GM19025 (cell line): Measurements from ENCODE around the gene ITGA6.
"Not testable (repeated sequence)": the region's sequence is repeated elsewhere in the genome, so short reads cannot be mapped to it uniquely, and the experiment has no call there.

Experiments
- ATAC-seq: cut with Tn5 transposase; IDR thresholded peaks from one replicate; pipeline ENCODE4 v1.9.1; 2021; ENCODE audit warnings: mild to moderate bottlenecking, low read depth, moderate library complexity; ENCODE audit not compliant: unreplicated experiment

ITGA6 gene

DNA sequence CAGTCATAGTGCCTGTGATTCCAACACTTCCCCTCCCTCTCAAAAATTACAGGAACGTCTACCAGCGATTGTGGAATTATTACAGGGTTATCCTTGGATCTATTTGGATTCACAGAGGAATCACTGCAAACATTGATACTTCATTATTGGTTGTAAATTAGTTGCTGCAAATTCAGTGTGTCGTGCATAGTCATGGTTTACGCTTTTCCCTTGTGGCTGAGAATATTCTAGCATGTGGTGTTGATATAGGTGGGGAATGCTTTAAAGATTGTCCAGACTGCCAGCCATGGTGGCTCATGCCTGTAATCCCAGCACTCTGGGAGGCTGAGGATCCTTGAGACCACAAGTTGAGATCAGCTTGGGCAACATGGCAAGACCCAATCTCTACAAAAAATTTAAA lies 79.8 kb downstream of the ITGA6 start:
- no peak for ATAC-seq

DNA sequence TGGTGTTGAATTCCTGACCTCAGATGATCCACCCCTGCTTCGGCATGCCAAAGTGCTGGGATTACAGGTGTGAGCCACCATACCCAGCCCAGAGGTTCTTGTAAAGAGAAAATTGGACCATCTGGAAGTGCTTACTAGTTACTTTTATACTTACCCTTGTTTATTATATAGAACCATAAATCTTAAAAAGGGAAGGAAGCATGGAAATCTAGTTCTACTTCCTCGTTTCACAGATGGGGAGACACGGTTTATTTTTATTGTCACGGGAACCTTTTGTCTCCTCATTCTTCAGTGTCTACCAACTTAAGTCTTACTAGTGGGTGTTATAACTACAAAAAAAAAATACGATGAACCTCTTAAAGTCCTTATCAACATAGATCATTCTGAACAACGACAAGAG lies 82.7 kb downstream of the ITGA6 start:
- no peak for ATAC-seq

DNA sequence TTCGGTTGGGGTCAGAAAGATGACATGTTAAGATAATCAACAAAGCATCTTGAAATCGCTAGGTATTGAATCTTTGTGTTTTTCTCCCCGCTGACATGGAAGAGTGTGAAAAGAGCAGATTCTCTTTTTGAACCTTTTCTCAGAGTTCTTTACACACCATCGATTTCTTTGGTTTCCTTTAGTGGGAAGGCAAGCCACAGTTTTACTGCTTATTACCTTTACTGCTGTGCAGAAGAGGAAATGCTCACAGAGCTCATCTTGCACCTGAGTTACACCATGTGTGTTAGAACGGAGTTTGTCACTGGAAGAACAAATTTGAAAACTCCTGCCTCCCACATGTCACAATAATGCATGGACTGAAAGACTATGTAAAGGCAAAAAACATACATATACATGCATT lies 83.2 kb downstream of the ITGA6 start:
- ATAC-seq = no peak

DNA sequence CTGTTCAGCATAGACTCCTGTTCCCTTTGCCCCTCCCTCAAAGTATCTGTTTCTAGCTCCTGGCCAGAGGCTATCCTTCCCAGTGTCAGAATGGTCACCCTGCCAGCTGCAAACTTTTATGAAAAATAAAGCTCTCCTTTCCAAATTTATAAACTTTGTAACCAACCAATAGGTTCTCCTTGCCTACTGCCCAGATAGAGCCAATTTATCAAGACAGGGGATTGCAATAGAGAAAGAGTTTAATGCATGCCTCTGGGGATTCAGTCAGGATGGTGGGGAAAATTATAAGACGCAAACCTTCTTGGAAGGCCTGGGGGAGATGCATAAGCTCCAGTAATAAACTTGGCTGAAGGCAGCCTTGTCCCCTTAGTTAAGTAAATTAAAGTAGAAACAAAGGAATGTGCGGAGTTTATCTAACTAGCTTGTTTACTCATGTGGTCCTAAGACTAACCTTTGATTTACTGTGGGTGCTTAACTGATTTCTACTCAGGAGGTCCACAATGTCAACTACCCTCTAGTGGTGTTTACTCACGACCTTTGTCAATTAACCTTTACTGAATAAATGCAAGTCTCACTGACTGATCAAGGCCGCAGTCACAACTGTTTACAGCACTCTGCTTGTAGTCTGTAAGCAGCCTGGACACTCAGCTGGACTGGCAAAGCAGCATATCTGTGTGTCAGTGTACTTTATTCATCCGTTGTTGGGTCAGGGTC lies 85.6 kb downstream of the ITGA6 start:
- no peak for ATAC-seq

DNA sequence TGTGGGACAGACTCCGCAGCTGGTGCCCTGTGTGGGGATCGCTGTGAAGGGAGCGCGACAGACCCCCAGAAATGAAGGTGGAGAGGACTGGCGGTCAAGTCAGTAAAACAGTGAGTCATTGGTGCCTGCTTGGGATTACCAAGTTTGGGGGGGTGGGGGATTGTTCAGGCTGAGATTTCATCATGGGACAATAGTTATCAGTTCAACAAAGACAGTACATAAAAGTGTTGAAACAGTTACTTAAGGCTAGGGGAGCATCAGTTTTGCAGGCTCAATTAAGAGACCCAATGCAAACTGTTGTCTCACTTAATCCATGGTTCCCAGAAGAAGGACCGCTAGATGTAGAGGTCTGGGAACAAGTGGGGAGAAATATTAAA lies 86.1 kb downstream of the ITGA6 start:
- no peak for ATAC-seq

DNA sequence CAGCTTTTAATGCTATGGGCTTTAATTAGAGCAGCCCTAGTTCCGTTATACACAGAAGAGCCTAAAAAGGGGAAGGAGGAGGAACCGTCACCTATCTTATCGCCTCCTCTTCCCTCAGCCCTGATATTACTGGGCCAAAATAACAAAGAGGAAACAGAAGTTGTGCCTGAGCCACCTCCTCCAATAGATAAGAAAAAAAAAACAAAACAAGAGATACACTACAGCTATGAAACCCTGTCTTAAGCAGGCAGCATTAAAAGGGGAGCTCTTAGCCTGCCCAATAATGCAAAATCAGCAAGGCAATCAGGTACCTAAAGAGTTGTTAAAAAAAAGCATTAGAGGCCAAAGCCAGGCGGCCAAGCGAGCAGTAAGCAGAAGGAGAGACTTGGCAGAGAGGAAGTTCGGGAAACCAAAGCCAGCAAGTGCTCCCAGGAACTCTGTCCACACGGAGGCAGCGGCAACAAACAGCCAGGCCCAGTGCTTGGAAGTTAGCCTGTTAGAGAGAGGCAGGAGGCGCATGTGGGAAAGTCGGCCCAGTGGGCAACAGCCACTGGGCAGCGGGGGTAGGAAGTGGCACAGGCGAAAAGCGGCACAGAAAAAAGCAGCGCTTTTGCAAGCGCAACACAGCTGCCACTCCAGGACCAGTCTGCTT lies 86.7 kb downstream of the ITGA6 start:
- ATAC-seq = no peak

DNA sequence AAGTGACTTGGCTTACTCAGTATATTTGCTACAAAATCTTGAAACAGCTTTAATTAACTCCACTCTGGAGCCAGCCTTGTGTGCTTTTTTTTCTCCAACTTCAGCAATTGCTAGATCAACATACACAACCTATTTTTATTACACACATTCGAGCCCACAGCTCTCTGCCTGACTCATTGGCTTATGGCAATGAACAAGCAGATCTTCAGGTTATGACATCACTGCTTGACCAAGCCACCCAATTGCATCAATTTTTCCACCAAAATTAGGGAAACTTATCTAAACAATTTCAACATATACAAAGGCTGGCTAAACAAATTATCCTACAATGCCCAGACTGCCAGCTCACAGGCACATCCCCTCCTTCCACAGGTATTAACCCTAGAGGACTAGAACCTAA lies 88.9 kb downstream of the ITGA6 start:
- ATAC-seq = no peak

DNA sequence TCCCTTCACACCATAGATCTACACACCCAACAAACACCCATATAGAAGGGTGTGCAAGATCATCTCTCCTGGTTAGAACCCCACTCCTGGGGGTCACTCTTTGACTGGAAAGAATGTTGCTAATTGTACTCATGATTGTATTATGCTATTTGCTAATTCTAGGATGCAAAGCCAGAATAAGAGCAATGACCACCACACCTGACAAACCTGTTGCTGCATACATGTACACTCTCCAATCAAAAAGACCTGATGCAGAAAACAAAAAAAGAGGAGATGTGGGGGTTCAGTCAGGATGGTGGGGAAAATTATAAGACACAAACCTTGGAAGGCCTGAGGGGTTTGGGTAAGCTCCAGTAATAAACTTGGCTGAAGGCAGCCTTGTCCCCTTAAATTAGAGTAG lies 91.6 kb downstream of the ITGA6 start:
- ATAC-seq = no peak

DNA sequence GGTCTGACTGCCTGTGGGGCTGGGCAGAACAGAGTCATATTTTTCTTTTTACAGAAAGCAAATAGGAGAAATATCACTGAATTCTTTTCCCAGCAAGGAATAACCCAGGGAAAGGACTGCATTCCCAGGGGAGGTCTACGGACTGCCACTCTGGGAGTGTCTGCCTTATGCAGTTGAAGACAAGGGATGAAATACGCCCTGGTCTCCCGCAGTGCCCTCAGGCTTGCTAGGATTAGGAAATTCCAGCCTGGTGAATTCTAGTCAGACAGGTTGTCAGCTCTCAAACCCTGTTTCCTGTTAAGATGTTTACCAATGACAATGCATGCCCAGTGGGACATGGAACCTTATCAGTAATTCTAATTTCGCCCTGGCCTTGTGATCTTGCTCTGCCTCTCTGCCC lies 98.2 kb downstream of the ITGA6 start:
- ATAC-seq = no peak

DNA sequence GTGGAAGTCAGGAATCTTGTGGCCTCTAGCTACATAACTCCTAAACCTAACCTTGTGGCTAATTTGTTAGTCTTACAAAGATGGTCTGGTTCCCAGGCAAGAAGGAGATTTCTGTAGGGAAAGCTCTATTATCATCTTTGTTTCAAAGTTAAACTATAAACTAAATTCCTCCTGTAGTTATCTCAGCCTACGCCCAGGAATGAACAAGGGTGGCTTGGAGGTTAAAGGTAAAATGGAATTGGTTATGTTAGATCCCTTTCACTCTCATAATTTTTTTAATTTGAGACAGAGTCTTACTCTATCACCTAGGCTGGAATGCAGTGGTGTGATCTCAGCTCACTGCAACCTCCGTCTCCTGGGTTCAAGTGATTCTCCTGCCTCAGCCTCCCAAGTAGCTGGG lies 103.9 kb downstream of the ITGA6 start:
- ATAC-seq = no peak

DNA sequence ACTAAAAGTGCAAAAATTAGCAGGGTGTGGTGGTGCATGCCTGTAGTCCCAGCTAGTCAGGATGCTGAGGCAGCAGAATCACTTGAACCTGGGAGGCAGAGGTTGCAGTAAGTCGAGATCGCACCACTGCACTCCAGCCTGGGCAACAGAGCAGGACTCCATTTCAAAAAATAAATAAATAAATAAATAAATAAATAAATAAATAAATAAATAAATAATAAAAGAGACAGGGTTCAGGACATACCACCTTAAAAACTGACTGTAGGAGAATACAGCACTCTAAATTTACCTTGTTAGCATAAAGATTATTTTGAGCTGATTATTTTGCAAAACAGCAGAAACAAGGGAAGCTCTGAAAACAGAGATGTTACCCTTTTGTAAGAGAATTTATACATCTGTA lies 105.1 kb downstream of the ITGA6 start:
- ATAC-seq = not testable (repeated sequence)

DNA sequence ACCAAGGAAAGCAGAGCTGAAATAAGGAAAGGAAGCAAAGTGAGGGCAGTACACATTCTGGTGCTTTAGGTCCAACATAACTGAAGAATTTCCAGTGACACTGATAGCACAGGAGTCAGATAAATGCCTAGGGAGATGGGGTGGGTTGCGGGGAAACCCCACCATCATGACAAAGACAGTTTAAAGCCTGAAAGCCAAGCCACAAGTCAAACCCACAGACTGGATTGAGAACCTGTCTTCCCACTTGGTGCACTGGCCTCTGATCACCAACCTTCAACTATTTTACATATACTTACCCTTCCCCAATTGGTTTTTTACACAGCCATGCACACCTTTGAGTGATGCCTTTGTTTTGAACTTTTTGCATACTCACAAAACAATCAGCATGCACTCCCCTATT lies 106.3 kb downstream of the ITGA6 start:
- ATAC-seq = no peak

DNA sequence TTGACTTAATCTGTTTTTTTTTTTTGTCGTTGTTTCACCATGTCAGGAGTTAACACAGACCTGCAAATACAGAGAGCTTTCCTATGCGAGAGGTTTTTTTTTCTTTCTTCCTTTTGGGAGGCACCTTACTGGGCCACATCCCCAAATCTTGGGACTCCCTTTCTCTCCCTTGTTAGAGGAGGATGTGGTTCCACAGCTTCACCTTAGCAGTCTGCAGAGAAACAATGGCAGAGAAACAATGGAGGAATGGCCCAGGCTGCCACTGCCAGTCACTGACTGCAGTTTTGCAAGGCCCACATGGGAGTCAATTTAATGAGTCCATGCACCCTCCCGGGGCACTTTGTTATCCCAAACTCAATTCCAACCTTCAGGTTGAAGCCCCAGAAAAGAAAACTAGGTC lies 107.7 kb downstream of the ITGA6 start:
- ATAC-seq = no peak

DNA sequence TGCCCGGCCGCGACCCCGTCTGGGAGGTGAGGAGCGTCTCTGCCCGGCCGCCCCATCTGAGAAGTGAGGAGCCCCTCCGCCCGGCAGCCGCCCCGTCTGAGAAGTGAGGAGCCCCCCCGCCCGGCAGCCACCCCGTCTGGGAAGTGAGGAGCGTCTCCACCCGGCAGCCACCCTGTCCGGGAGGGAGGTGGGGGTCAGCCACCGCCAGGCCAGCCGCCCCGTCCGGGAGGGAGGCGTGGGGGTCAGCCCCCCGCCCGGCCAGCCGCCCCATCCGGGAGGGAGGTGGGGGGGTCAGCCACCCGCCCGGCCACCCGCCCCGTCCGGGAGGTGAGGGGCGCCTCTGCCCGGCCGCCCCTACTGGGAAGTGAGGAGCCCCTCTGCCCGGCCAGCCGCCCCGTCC lies 110.5 kb downstream of the ITGA6 start:
- ATAC-seq = not testable (repeated sequence)

DNA sequence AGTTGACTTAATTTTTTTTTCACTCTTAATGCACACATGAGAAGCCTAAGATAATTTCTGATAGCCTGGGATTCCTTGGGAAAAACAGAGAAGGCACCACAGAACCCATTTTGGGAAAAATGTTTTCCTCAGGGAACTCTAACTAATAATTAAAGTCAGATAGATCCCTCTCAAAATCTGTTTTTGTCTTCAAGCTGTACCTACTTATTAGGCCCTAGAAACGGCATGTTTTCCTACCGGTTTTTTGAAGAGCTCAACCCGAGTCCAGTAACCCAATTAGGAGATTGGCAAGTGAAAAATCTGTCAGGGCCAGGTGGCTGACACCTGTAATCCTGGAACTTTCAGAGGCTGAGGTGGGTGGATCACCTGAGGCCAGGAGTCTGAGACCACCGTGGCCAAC lies 112.4 kb downstream of the ITGA6 start:
- no peak for ATAC-seq

DNA sequence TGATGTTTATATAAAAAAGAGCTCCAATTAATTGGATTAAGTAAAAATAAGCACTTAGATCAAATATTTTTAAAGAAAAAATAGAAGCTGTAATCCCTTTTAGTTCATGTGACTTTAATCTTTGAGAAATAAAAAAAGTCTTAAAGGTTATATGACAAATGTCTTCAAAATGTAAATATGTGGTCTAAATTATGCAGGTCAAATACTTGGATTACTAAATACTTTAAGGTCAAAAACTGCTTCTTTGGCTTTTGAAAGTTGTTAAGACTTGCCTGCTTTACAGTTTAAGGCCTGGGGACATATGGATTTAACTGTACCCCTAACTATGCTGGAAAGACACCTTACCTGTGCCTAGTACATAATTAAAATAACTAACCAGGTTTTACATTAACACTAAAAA lies 113.0 kb downstream of the ITGA6 start:
- ATAC-seq = no peak

DNA sequence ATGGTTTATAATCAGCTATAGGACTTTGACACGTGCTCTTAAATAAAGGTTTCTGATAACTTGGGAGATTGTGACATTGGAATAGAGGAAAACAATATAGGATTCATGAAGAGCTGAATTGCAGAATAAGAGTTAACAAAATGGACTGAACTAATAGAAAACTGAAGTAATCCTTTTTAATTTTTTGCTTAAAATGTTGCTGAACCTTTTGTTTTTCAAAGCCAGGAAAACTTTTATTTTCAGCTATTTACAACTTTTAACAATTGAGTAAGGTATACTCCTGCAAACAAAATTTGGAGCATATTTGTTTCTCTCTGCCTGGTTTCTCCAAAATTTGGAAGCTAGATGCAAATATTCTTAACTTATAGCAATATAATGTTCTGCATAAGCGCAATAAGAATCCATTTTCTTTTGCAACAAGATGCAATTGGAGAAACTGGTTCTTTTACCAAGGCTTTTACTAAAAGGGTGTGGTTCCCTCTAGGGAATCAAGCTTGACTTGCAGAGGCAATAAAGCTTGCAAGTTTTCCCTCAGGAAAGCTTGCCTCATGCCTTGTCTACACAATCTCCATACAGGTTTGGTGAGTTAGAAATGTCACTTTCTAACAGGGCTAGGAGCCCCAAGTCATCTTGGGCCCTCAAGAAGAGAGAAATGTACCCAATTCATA lies 118.2 kb downstream of the ITGA6 start:
- ATAC-seq = no peak

DNA sequence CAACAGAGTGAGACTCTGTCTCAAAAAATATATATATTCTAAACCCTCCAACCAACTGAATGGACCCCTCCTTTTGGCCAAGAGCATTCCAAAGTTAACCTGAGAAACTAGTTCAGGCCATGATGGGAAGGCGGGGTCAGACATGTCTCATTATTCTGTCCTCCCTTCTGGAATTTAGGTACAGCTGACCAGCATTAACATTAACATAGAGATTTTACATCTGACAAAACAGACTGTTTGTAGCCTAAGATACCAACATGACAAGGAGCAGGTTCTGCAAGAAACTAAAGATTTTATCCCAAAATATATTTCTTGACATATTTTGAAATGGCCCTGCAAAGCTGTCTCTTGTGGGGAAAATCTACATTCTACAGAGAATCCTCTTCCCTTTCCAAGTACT lies 121.7 kb downstream of the ITGA6 start:
- ATAC-seq = no peak

DNA sequence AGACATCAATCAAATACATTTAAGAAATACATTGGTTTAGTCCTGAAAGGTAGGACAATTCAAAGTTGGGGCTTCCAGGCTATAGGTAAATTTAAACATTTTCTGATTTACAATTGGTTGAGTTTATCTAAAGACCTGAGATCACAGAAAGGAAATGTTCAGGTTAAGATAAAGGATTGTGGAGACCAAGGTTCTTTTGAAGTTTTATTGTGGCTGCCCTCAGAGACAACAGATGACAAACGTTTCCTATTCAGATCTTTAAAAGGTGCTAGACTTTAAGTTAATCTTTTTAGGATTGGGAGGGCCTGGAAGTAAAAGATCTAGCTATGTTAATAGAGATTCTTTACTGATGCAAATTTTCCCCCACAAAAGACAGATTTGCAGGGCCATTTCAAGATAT lies 122.4 kb downstream of the ITGA6 start:
- ATAC-seq = not testable (repeated sequence)

DNA sequence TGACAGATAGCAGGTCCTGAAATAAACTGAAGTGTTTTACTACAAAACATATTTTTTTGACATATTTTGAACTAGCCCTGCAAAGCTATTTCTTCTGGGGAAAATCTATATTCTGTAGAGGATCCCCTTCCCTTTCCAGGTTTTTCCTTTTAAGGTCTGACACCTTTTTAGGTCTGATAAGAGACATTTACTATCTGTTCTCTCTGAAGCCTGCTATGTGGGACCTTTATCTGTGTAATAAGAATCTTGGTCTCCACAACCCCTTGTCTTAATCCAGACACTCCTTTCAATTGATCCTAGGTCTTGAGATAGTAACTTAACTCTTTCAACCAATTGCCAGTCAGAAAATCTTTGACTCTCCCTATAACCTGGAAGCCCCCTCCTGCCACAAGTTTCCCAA lies 123.0 kb downstream of the ITGA6 start:
- ATAC-seq = no peak

DNA sequence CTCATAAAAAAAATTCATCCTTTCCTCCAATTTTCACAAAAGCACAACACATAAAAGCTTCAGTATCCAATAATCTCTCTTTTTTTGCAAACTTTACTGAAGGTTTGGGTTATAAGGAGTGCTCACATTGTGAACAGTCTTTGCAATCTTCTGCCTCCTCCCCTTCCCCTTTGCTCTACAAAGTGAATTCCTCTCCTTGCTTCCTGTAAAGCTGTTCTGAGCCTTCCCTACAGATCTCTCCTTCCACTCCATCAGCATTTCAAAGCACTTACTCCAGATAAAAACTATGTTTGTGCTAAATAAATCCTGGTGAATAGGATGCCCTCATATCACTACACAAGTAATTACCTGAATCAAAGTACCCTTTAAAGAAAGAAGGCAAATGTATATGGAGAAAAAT lies 123.9 kb downstream of the ITGA6 start:
- no peak for ATAC-seq
